CD4-positive, alpha-beta T cell (primary cell): ENCODE measurements around the gene ZBTB40. TPM values are rescaled to one million over a fixed set of nuclear protein-coding genes. Genes with fewer than 3 reads are reported as not detected.

ENCODE experiments used
- ATAC-seq: fragments of 200-7000 bp; cut with Tn5 transposase; one replicate; pipeline ENCODE4 v1.10.0; 2022; ENCODE audit warnings: mild to moderate bottlenecking; ENCODE audit not compliant: poor library complexity
- CTCF ChIA-PET: fragments of 350-600 bp; sonication (Branson Sonifier 250); formaldehyde crosslinking; loops from one replicate; lab custom pipeline; 2021; ENCODE audit warnings: antibody characterized with exemption, inconsistent platforms; lab: Charles Lee
- POLR2A ChIA-PET: fragments of 350-600 bp; sonication (Branson Sonifier 250); formaldehyde crosslinking; loops from one replicate; lab custom pipeline; 2021; ENCODE audit warnings: antibody characterized with exemption, inconsistent platforms; lab: Charles Lee
- DNase-seq, 14 experiments: peaks; one replicate each; pipeline ENCODE4 v3.0.0-alpha.2; 2013 to 2020; ENCODE audit warnings: mixed read lengths in 2 of 14
- H3K27ac ChIP-seq, 2 donors: one replicate each; pipeline versions ENCODE4 v1.5.1 to v1.7.0; 2013; ENCODE audit warnings: low read length in 2 of 2, low read depth in 1 of 2, mild to moderate bottlenecking in 1 of 2
- H3K27me3 ChIP-seq, 2 experiments: 1 replicate in 1 of 2; 2 replicates in 1 of 2; pipeline versions ENCODE4 v1.6.1 to v1.7.0; 2013; ENCODE audit warnings: low read length in 2 of 2, control low read depth in 1 of 2, mild to moderate bottlenecking in 1 of 2, moderate library complexity in 1 of 2; ENCODE audit not compliant: insufficient read depth in 2 of 2, control insufficient read depth in 1 of 2
- H3K36me3 ChIP-seq: one replicate; pipeline ENCODE4 v1.6.1; 2013; ENCODE audit warnings: low read length, control low read depth; ENCODE audit not compliant: insufficient read depth
- H3K4me1 ChIP-seq: one replicate; pipeline ENCODE4 v1.6.1; 2013; ENCODE audit warnings: low read length, control low read depth; ENCODE audit not compliant: insufficient read depth
- H3K4me3 ChIP-seq: one replicate; pipeline ENCODE4 v1.5.1; 2013; ENCODE audit warnings: mild to moderate bottlenecking, low read length, moderate library complexity
- H3K9me3 ChIP-seq, 2 experiments: 1 replicate in 1 of 2; 2 replicates in 1 of 2; pipeline versions ENCODE4 v1.6.1 to v1.7.0; 2013; ENCODE audit warnings: low read length in 2 of 2, mild to moderate bottlenecking in 2 of 2, control low read depth in 1 of 2, moderate library complexity in 1 of 2; ENCODE audit not compliant: control insufficient read depth in 1 of 2, insufficient read depth in 1 of 2
- H3K27ac Mint-ChIP-seq: one replicate; pipeline ENCODE4 v1.8.0; 2020; ENCODE audit warnings: mixed read lengths
- H3K27me3 Mint-ChIP-seq: one replicate; pipeline ENCODE4 v1.8.0; 2021; ENCODE audit warnings: mixed read lengths
- H3K36me3 Mint-ChIP-seq: one replicate; pipeline ENCODE4 v1.8.0; 2021; ENCODE audit warnings: low read depth, mixed read lengths
- H3K4me1 Mint-ChIP-seq: one replicate; pipeline ENCODE4 v1.8.0; 2021; ENCODE audit warnings: low read depth, mixed read lengths
- H3K4me3 Mint-ChIP-seq: one replicate; pipeline ENCODE4 v1.8.0; 2020; ENCODE audit warnings: mild to moderate bottlenecking, mixed read lengths
- H3K9me3 Mint-ChIP-seq: one replicate; pipeline ENCODE4 v1.8.0; 2020; ENCODE audit warnings: mixed read lengths
- intact Hi-C, 2 experiments: fragments of 100-400 bp; cut with DNase I in 1 of 2; cut with micrococcal nuclease in 1 of 2; formaldehyde crosslinking; loops; one replicate each; pipeline versions ENCODE4 v1.15.1 to v1.9.0; 2023 to 2025; cut with DNase I, micrococcal nuclease
- total RNA-seq, 174 experiments: library from RNA in 2 of 174; stranded (reverse) in 2 of 174; gene quantifications; one replicate each; pipeline ENCODE4 v1.2.3 and lab custom pipeline; 2021 to 2026
- TF ChIP-seq, protein P1 (sequence below): fragments of 200-600 bp; IDR thresholded peaks from one replicate; pipeline ENCODE4 v1.8.0; 2022; ENCODE audit warnings: antibody characterized with exemption, mild to moderate bottlenecking

ZBTB40 gene
- total RNA-seq, 2 experiments from 2014 or later = 28.4 to 30.6 TPM

- ATAC-seq (no peak), DNase-seq (no peak)
- POLR2A ChIA-PET = no interaction called here
- H3K27ac Mint-ChIP-seq = no peak overlapping the region
- H3K36me3 Mint-ChIP-seq = peaks cover 69% of the 10 kb centered on the region
- no peaks in the 10 kb centered on the region for H3K27me3 Mint-ChIP-seq
- no peaks in the 10 kb centered on the region for H3K9me3 Mint-ChIP-seq
- Histone ChIP-seq H3K4me1 (no peaks in the 10 kb centered on the region), H3K4me3 (no peak overlapping the region), H3K36me3 (peaks cover 51% of the 10 kb centered on the region), H3K9me3 (no peaks in the 10 kb centered on the region), H3K27me3 (no peaks in the 10 kb centered on the region), H3K27ac (no peak overlapping the region)
- no peaks in the 10 kb centered on the region for H3K4me1 Mint-ChIP-seq
- intact Hi-C loops = no loop called here
- TF ChIP-seq, protein P1, sequence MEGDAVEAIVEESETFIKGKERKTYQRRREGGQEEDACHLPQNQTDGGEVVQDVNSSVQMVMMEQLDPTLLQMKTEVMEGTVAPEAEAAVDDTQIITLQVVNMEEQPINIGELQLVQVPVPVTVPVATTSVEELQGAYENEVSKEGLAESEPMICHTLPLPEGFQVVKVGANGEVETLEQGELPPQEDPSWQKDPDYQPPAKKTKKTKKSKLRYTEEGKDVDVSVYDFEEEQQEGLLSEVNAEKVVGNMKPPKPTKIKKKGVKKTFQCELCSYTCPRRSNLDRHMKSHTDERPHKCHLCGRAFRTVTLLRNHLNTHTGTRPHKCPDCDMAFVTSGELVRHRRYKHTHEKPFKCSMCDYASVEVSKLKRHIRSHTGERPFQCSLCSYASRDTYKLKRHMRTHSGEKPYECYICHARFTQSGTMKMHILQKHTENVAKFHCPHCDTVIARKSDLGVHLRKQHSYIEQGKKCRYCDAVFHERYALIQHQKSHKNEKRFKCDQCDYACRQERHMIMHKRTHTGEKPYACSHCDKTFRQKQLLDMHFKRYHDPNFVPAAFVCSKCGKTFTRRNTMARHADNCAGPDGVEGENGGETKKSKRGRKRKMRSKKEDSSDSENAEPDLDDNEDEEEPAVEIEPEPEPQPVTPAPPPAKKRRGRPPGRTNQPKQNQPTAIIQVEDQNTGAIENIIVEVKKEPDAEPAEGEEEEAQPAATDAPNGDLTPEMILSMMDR = no peak
- no peak overlapping the region for H3K4me3 Mint-ChIP-seq
- CTCF ChIA-PET = no interaction called here
These were observed 76.1 kb downstream of the ZBTB40 start for GRCh38 chr1:22527555-22528296.

- Mint-ChIP-seq H3K9me3 (no peaks in the 10 kb centered on the region), H3K27ac (no peak overlapping the region), H3K4me1 (no peaks in the 10 kb centered on the region), H3K36me3 (peaks cover 68% of the 10 kb centered on the region), H3K27me3 (no peaks in the 10 kb centered on the region), H3K4me3 (no peak overlapping the region)
- ATAC-seq = no peak
- peaks cover 49% of the 10 kb centered on the region for H3K36me3 ChIP-seq
- no peak overlapping the region for H3K27ac ChIP-seq
- no peaks in the 10 kb centered on the region for H3K27me3 ChIP-seq
- ChIA-PET CTCF (no interaction called here), POLR2A (interaction anchor here (0.8 kb wide), 1 partner anchor 344 kb away, joined by 3 read pairs; no protein-coding TSS in a partner anchor)
- TF ChIP-seq, protein P1 = no peak
- DNase-seq = no peak
- no peak overlapping the region for H3K4me3 ChIP-seq
- no peaks in the 10 kb centered on the region for H3K4me1 ChIP-seq
- no peaks in the 10 kb centered on the region for H3K9me3 ChIP-seq
- intact Hi-C loops = no loop called here
These were observed 76.8 kb downstream of the ZBTB40 start for GRCh38 chr1:22528451-22528850.

GRCh38 chr1:22529901-22530621 lies 78.4 kb downstream of the ZBTB40 start:
- H3K9me3 Mint-ChIP-seq = no peaks in the 10 kb centered on the region
- no peaks in the 10 kb centered on the region for H3K9me3 ChIP-seq
- no peak overlapping the region for H3K4me3 Mint-ChIP-seq
- TF ChIP-seq, protein P1 = no peak
- DNase-seq = no peak
- CTCF ChIA-PET = no interaction called here
- no peak overlapping the region for H3K4me3 ChIP-seq
- H3K27ac Mint-ChIP-seq = no peak overlapping the region
- peaks cover 33% of the 10 kb centered on the region for H3K36me3 ChIP-seq
- no peak overlapping the region for H3K27ac ChIP-seq
- H3K4me1 ChIP-seq = no peaks in the 10 kb centered on the region
- peaks cover 51% of the 10 kb centered on the region for H3K36me3 Mint-ChIP-seq
- H3K27me3 Mint-ChIP-seq = no peaks in the 10 kb centered on the region
- no peak for ATAC-seq
- H3K4me1 Mint-ChIP-seq = no peaks in the 10 kb centered on the region
- POLR2A ChIA-PET = no interaction called here
- H3K27me3 ChIP-seq = no peaks in the 10 kb centered on the region
- intact Hi-C loops = no loop called here
